NCI-H128 (cell line): ENCODE measurements around the gene C7orf57.

ENCODE experiments used
- DNase-seq: peaks from one replicate; lab custom pipeline; 2025; ENCODE audit not compliant: unreplicated experiment; lab: John Stamatoyannopoulos, UW

Gene C7orf57

DNA sequence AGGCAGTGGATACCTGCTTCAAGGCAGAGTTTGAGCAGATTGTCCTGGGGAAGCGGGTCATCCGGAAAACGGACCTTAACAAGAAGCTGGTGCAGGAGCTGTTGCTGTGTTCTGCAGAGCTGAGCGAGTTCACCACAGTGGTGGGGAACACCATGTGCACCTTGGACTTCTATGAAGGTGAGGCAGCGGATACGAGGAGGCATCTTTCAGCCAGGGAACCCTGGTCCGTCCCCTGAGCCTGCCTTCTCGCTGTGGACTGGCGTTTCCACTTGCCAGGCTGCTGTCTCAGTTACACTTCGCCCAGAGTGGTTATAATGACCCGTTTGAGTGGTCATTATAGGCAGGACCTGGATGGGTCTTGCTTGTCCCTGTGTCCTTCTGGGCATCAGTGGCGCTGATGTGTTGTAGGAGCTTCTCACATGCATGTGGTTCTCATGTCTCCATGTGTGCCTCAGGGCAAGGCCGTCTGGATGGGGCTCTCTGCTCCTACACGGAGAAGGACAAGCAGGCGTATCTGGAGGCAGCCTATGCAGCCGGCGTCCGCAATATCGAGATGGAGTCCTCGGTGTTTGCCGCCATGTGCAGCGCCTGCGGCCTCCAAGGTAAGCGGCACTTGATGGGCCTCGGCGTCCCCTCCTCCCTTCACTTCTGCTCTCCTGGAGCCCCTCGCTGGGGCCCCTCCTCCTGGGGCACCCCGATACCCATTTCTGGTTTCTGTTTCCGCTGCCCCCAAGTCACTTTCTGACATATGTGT lies 71.7 kb downstream of the C7orf57 start:
- no peak for DNase-seq

DNA sequence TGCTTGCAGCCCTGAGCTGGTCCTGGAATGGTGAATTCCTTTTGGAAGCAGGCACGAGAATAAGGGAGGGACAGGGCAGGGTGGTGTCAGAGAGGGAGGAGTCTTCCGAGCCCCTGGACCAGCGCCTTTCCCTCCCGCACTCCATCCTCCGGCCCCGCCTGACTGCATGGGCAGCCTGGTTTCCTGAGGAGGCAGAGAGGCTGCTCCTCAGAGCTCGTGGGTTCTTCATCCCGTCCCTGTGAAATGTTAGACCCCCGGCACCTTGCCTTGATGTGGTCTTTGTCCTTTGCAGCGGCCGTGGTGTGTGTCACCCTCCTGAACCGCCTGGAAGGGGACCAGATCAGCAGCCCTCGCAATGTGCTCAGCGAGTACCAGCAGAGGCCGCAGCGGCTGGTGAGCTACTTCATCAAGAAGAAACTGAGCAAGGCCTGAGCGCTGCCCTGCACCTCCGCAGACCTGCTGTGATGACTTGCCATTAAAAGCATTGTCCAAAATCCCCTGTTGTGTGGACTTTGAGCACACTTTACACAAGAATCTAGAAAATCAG lies 72.7 kb downstream of the C7orf57 start:
- DNase-seq, result no peak

DNA sequence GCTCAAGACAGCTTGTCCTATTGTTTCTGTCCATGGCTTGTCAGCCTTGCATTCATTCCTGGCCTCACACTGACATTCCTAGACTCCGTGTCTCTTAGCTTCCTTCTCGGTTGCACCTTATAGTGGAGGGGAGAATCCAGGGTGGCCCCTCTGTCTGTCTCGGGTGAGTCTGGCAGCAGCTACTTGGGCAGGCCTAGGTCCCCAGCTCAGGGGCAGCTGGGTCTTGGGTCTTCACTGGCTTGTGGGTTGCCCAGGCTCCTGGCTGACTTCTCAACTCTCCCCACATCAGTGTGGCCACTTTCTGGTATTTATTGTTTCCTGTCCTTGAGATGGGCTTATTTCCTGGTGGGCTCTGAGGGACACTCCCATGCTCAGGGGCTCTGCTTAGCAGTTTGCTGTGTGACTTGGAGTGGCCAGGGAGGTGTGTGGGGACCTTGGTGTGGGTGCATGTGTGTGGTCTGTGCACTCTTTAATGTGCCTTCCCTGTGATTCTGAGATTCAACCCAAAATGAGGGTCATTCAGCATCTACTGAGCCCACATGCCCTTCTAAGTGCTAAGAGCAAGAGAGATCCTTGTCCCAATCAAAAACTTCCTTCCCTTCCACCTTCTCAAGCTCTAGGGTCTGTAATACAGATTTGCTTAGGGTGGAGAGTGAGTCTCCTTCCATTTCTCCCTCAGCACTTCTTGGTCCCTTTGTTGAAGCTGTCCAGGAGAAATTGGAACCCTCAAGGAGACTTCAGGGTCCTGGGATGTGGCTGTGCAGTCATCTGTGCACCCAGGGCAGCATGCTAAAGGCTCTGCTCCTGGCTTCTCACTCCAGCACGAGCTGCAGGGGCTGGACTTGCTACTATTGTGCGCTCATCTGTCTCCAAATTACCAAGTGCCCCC lies 73.9 kb downstream of the C7orf57 start:
- DNase-seq, result no peak

DNA sequence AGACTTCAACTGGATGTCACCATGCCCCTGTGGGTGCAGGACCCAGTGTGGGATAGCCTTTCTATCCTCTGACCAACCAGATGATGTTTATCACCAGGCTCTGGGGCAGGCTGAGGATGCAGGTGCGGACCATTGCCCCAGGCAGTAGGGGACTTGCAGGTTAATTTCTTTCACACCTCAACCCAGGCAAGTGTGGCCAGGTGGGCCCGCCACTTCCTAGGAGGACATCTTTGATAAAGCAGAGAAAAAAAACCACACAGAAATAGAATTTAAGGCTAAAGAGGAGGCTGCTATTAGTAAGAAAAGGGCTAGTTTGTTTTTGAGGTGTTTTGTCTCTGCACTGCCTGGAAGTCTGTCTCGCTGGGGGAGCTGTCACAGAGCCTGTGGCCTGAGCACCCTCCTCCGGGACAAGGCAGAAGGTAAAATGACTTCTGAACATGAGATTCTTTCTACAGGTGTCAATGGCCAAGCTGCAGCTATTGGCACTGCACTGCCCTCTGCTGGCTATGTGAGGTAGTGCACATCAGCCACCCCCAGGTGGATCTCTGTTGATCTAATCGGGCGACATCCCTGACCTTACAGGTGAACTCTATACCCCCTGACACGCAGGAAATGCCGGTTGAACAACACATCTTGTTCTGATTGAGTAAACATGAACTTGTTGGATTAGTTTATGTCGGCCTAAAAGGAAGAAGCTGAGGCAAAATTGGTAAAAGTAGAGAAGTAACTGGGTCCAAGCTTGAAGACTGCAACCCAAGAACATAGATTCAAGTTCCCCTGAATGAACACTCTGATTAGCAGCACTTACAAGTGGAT lies 74.7 kb downstream of the C7orf57 start:
- peak; percentile 63 for DNase-seq

DNA sequence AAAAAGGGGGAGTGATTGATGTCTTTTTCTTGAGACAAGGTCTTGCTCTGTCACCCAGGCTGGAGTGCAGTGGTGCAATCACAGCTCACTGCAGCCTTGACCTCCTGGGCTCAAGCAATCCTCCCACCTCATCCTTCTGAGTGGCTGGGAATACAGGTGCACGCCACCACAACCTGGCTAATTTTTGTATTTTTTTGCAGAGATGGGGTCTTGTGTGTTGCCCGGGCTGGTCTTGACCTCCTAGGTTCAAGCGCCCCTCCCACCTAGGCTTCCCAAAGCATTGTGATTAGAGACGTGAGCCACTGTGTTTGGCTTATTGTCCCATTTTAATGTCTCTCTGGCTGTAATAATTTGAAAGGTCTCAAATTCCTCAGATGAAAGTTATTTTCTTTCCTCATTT lies 75.5 kb downstream of the C7orf57 start:
- DNase-seq, result no peak
